Endothelial cell of umbilical vein (primary cell): Measurements from ENCODE around the gene METTL1. TPM values are rescaled to one million over a fixed set of nuclear protein-coding genes. Genes with fewer than 3 reads are reported as not detected.

ENCODE experiments used
- BruUV-seq: library from RNA; stranded (reverse); fragments of 400-500 nt; replicated peaks from 2 replicates; lab custom pipeline; 2021; lab: Mats Ljungman, UMichigan
- CTCF ChIA-PET: fragments of 300-600, 350-600 bp; sonication (Branson Sonifier 250); formaldehyde crosslinking; loops from one replicate; lab custom pipeline; 2021; ENCODE audit warnings: antibody characterized with exemption, inconsistent platforms; lab: Charles Lee
- POLR2A ChIA-PET: fragments of 300-600, 350-600 bp; sonication (Branson Sonifier 250); formaldehyde crosslinking; loops from one replicate; lab custom pipeline; 2021; ENCODE audit warnings: antibody characterized with exemption, inconsistent platforms; lab: Charles Lee
- DNase-seq: peaks from one replicate; pipeline ENCODE4 v3.0.0-alpha.2; 2011; ENCODE audit warnings: low read depth, low spot score
- FAIRE-seq: peaks from 2 replicates; lab custom pipeline; 2011; peaks lifted over from hg19 to GRCh38; lab: Jason Lieb, UNC
- H2AFZ ChIP-seq: 2 replicates; pipeline ENCODE4 v1.6.0; 2012; ENCODE audit warnings: low read depth, low read length, control low read depth, inconsistent platforms
- H3K27ac ChIP-seq: 2 replicates; pipeline ENCODE4 v1.5.1; 2011; ENCODE audit warnings: low read depth, mild to moderate bottlenecking, control low read depth, low read length, moderate library complexity; ENCODE audit not compliant: insufficient read depth
- H3K27me3 ChIP-seq, 2 experiments: 2 replicates each; pipeline versions ENCODE4 v1.6.0 to v1.6.1; 2011; ENCODE audit warnings: low read length in 2 of 2, mixed read lengths in 1 of 2; ENCODE audit not compliant: control insufficient read depth in 2 of 2, insufficient read depth in 2 of 2
- H3K36me3 ChIP-seq, 2 experiments: 2 replicates in 1 of 2; 3 replicates in 1 of 2; pipeline ENCODE4 v1.5.1; 2011; ENCODE audit warnings: low read length in 2 of 2, mild to moderate bottlenecking in 1 of 2, moderate library complexity in 1 of 2; ENCODE audit not compliant: control insufficient read depth in 2 of 2, insufficient read depth in 2 of 2; ENCODE audit errors: extremely low read depth in 1 of 2
- H3K4me1 ChIP-seq: 3 replicates; pipeline ENCODE4 v1.5.1; 2011; ENCODE audit warnings: mild to moderate bottlenecking, low read length; ENCODE audit not compliant: control insufficient read depth, insufficient read depth; ENCODE audit errors: extremely low read depth
- H3K4me2 ChIP-seq: 2 replicates; pipeline ENCODE4 v1.6.1; 2011; ENCODE audit warnings: low read length, control low read depth, mixed read lengths; ENCODE audit not compliant: insufficient read depth
- H3K4me3 ChIP-seq, 3 experiments: fragments of 200-600 bp in 1 of 3; sonication (generic), shearing (Covaris generic) in 1 of 3; replicated peaks in 1 of 3; 2 replicates each; pipeline ENCODE4 v1.5.1; 2011 to 2016; ENCODE audit warnings: control low read depth in 3 of 3, low read length in 3 of 3, mild to moderate bottlenecking in 2 of 3, inconsistent platforms in 1 of 3, low read depth in 1 of 3, moderate library complexity in 1 of 3; ENCODE audit not compliant: insufficient read depth in 1 of 3
- H3K79me2 ChIP-seq: 2 replicates; pipeline ENCODE4 v1.6.0; 2012; ENCODE audit warnings: low read length, inconsistent platforms; ENCODE audit not compliant: control insufficient read depth, insufficient read depth
- H3K9ac ChIP-seq: replicated peaks from 2 replicates; pipeline ENCODE3; 2011; ENCODE audit warnings: low read length, control low read depth; ENCODE audit not compliant: insufficient read depth; ENCODE audit errors: extremely low read depth
- H3K9me1 ChIP-seq: replicated peaks from 3 replicates; pipeline ENCODE4 v1.6.0; 2011; ENCODE audit warnings: mild to moderate bottlenecking, low read length; ENCODE audit not compliant: control insufficient read depth, insufficient read depth; ENCODE audit errors: extremely low read depth
- H3K9me3 ChIP-seq: replicated peaks from 2 replicates; pipeline ENCODE4 v1.5.1; 2012; ENCODE audit warnings: low read length, inconsistent platforms; ENCODE audit not compliant: control insufficient read depth, insufficient read depth
- H4K20me1 ChIP-seq: replicated peaks from 2 replicates; pipeline ENCODE3; 2011; ENCODE audit warnings: mild to moderate bottlenecking, low read length; ENCODE audit not compliant: control insufficient read depth, insufficient read depth; ENCODE audit errors: extremely low read depth
- EZH2 ChIP-seq: IDR thresholded peaks from 2 replicates; pipeline ENCODE4 v1.6.1; 2012; ENCODE audit warnings: borderline replicate concordance, low read depth, mild to moderate bottlenecking, moderate library complexity, low read length, inconsistent platforms; ENCODE audit not compliant: severe bottlenecking
- FOS ChIP-seq: IDR thresholded peaks from 2 replicates; pipeline ENCODE4 v1.6.1; 2011; ENCODE audit warnings: mild to moderate bottlenecking, low read length, moderate library complexity, borderline replicate concordance; ENCODE audit not compliant: insufficient read depth
- GATA2 ChIP-seq: IDR thresholded peaks from 2 replicates; pipeline ENCODE4 v1.7.0; 2011; ENCODE audit warnings: low read depth, mild to moderate bottlenecking, moderate library complexity, mixed read lengths, low read length; ENCODE audit not compliant: insufficient read length, insufficient read depth
- JUN ChIP-seq: IDR thresholded peaks from 2 replicates; pipeline ENCODE4 v1.6.1; 2011; ENCODE audit warnings: borderline replicate concordance, low read depth; ENCODE audit not compliant: insufficient read length, insufficient read depth
- MYC ChIP-seq: IDR thresholded peaks from one replicate; pipeline ENCODE4 v1.6.1; 2011; ENCODE audit warnings: mild to moderate bottlenecking, low read depth, low read length
- POLR2A ChIP-seq: IDR thresholded peaks from 2 replicates; pipeline ENCODE4 v1.6.1; 2012; ENCODE audit warnings: low read depth, mild to moderate bottlenecking, control low read depth, low read length
- POLR2AphosphoS5 ChIP-seq: IDR thresholded peaks from 2 replicates; pipeline ENCODE4 v1.6.1; 2012; ENCODE audit warnings: low read depth, mild to moderate bottlenecking, control low read depth, low read length, moderate library complexity; ENCODE audit not compliant: insufficient read depth
- dilution Hi-C: fragments of 300-500 bp; cut with MboI; formaldehyde crosslinking; loops from one replicate; pipeline ENCODE4 v1.15.0; 2019; ENCODE audit warnings: low sequenced_read_pairs; ENCODE audit not compliant: extremely low pct_ligation_motif_present
- intact Hi-C: fragments of 100-400 bp; cut with micrococcal nuclease; formaldehyde crosslinking; loops from one replicate; pipeline ENCODE4 v1.10.0; 2022
- polyA plus RNA-seq, 4 experiments: library from polyadenylated mRNA; depleted of rRNA in 3 of 4; stranded (reverse) in 3 of 4; unstranded in 1 of 4; fragments of >200 nt; gene quantifications; 2 replicates each; pipeline versions ENCODE4 v1.2.1 to v1.2.3, GENCODE V29; 2011 to 2012; ENCODE audit warnings: missing spikeins in 1 of 4
- total RNA-seq: library from RNA; stranded (reverse); gene quantifications from 2 replicates; pipeline ENCODE4 v1.2.3, GENCODE V29; 2021
- TF ChIP-seq, protein P1 (sequence below): IDR thresholded peaks from 2 replicates; pipeline ENCODE4 v1.6.1; 2011; ENCODE audit not compliant: insufficient read depth, insufficient read length
- TF ChIP-seq, protein P2 (sequence below), 2 donors: IDR thresholded peaks; 1 replicate in 1 of 2; 2 replicates in 1 of 2; pipeline ENCODE4 v1.5.1; 2011; ENCODE audit warnings: low read length in 2 of 2, mild to moderate bottlenecking in 2 of 2, moderate library complexity in 2 of 2, control low read depth in 1 of 2, inconsistent platforms in 1 of 2, low read depth in 1 of 2; ENCODE audit not compliant: insufficient read depth in 1 of 2; ENCODE audit errors: extremely low read depth in 1 of 2

Gene METTL1
- total and polyA plus RNA-seq, 2 donors (not counting 3 experiments of a cell fraction or from before 2014, with no cell fraction given) = 23.6 to 24.3 TPM

DNA sequence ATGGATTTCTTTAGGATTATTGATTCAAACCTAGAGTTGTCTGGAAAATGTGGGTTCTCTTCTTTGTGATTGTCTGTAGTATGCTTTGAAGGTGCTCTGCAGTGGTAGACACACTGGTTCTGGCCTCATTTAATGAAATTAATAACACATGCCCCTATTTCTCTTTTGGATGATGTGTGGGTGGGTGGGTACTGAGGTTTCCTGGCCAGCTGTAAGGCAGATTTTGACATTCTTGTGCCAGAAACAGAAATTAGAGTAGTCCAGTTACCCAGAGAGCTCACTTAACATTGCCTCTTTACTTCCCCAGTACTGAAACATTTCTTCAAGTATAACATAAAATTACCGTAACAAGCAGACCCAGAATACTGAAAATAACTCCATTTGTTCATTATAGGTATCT, 25.1 kb upstream of the METTL1 start:
- H3K27me3 ChIP-seq = no peaks in the 10 kb centered on the region
- H3K27ac ChIP-seq = no peak overlapping the region
- FAIRE-seq (no peak), DNase-seq (no peak)
- no peak overlapping the region for H2AFZ ChIP-seq
- no TSS peak for BruUV-seq
- no peak for TF ChIP-seq POLR2A
- TF ChIP-seq JUN = no peak
- TF ChIP-seq GATA2 = no peak
- TF ChIP-seq EZH2 = no peak
- TF ChIP-seq POLR2AphosphoS5 = no peak
- TF ChIP-seq MYC = no peak
- TF ChIP-seq, protein P1, sequence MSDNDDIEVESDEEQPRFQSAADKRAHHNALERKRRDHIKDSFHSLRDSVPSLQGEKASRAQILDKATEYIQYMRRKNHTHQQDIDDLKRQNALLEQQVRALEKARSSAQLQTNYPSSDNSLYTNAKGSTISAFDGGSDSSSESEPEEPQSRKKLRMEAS = no peak
- TF ChIP-seq FOS = no peak
- TF ChIP-seq, protein P2, sequence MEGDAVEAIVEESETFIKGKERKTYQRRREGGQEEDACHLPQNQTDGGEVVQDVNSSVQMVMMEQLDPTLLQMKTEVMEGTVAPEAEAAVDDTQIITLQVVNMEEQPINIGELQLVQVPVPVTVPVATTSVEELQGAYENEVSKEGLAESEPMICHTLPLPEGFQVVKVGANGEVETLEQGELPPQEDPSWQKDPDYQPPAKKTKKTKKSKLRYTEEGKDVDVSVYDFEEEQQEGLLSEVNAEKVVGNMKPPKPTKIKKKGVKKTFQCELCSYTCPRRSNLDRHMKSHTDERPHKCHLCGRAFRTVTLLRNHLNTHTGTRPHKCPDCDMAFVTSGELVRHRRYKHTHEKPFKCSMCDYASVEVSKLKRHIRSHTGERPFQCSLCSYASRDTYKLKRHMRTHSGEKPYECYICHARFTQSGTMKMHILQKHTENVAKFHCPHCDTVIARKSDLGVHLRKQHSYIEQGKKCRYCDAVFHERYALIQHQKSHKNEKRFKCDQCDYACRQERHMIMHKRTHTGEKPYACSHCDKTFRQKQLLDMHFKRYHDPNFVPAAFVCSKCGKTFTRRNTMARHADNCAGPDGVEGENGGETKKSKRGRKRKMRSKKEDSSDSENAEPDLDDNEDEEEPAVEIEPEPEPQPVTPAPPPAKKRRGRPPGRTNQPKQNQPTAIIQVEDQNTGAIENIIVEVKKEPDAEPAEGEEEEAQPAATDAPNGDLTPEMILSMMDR (IDR thresholded peaks at IDR 0.05; ENCODE audit: extremely low read depth in 1 of 2, insufficient read depth in 1 of 2, low read depth in 1 of 2, low read length in 2 of 2) = no peak
- H3K4me1 ChIP-seq = no peaks in the 10 kb centered on the region
- dilution Hi-C loops = no loop called here
- H3K9ac ChIP-seq = no peak overlapping the region
- POLR2A ChIA-PET = no interaction called here
- H3K36me3 ChIP-seq = peaks cover 15 to 21% of the 10 kb centered on the region in 2 experiments
- CTCF ChIA-PET = interaction anchor here (1.3 to 1.5 kb wide), 2 partner anchors 9 to 13 kb away, joined by 3 to 4 read pairs; no protein-coding TSS in a partner anchor
- H3K9me1 ChIP-seq = no peaks in the 10 kb centered on the region
- no peak overlapping the region for H3K4me3 ChIP-seq
- no peaks in the 10 kb centered on the region for H4K20me1 ChIP-seq
- H3K79me2 ChIP-seq = no peaks in the 10 kb centered on the region
- no peak overlapping the region for H3K4me2 ChIP-seq
- intact Hi-C loops = loop anchor here (1.0 kb wide), 1 partner anchor 14 kb away; no protein-coding TSS in a partner anchor
- no peaks in the 10 kb centered on the region for H3K9me3 ChIP-seq
